Kidney (tissue), 14 donors: ENCODE results near the gene TCL1B. TPM values are rescaled to one million over a fixed set of nuclear protein-coding genes. Genes with fewer than 3 reads are reported as not detected.

Experiments used
- DNase-seq, 5 donors: peaks; one replicate each; pipeline ENCODE4 v3.0.0-alpha.2; 2013 to 2020
- FAIRE-seq: peaks from 2 replicates; lab custom pipeline; 2012; peaks lifted over from hg19 to GRCh38; lab: Jason Lieb, UNC
- H3K27ac ChIP-seq, 2 donors: one replicate each; pipeline ENCODE4 v1.7.0; 2013; ENCODE audit warnings: low read depth in 2 of 2, low read length in 2 of 2, inconsistent platforms in 1 of 2
- H3K27me3 ChIP-seq: one replicate; pipeline ENCODE4 v1.7.1; 2013; ENCODE audit warnings: low read length, inconsistent platforms; ENCODE audit not compliant: control insufficient read depth, insufficient read depth
- H3K36me3 ChIP-seq, 3 donors: one replicate each; pipeline versions ENCODE4 v1.7.0 to v1.7.1; 2013; ENCODE audit warnings: low read length in 3 of 3, control low read depth in 1 of 3, inconsistent platforms in 1 of 3; ENCODE audit not compliant: insufficient read depth in 3 of 3, control insufficient read depth in 2 of 3
- H3K4me1 ChIP-seq, 3 donors: one replicate each; pipeline versions ENCODE4 v1.7.0 to v1.7.1; 2013; ENCODE audit warnings: low read length in 3 of 3, inconsistent platforms in 1 of 3, low read depth in 1 of 3; ENCODE audit not compliant: control insufficient read depth in 2 of 3, insufficient read depth in 2 of 3
- H3K4me3 ChIP-seq, 3 donors: one replicate each; pipeline versions ENCODE4 v1.7.0 to v1.8.1; 2013; ENCODE audit warnings: low read length in 3 of 3, control low read depth in 1 of 3, inconsistent platforms in 1 of 3
- H3K9ac ChIP-seq, 3 donors: one replicate each; pipeline versions ENCODE4 v1.7.0 to v1.7.1; 2013; ENCODE audit warnings: low read length in 3 of 3, control low read depth in 1 of 3, inconsistent platforms in 1 of 3
- H3K9me3 ChIP-seq, 3 donors: one replicate each; pipeline versions ENCODE4 v1.7.0 to v1.7.1; 2013; ENCODE audit warnings: low read length in 3 of 3, control low read depth in 1 of 3, inconsistent platforms in 1 of 3; ENCODE audit not compliant: control insufficient read depth in 2 of 3, insufficient read depth in 1 of 3
- intact Hi-C: fragments of 100-400 bp; cut with DNase I; formaldehyde crosslinking; loops from one replicate; pipeline ENCODE4 v1.11.1; 2022
- polyA plus RNA-seq: library from polyadenylated mRNA; stranded (reverse); fragments of 350-450 nt; fragmentation: Illumina TruSeq; extraction: RNeasy Lipid Tissue Mini Kit (QIAGEN cat#74804); gene quantifications from one replicate; pipeline ENCODE4 v1.2.3, GENCODE V29; 2014; ENCODE audit warnings: low read depth, low replicate concordance; ENCODE audit not compliant: insufficient read depth
- total RNA-seq: library from RNA; stranded (reverse); fragmentation: NEBNext Ultra II Directional; extraction: Animal tissue kit (Norgen Biotek cat#: 25700); gene quantifications from one replicate; pipeline ENCODE4 v1.2.1, GENCODE V29; 2021
- TF ChIP-seq, protein P1 (sequence below): IDR thresholded peaks from 3 replicates; pipeline ENCODE4 v1.5.1; 2012; ENCODE audit warnings: mild to moderate bottlenecking, moderate library complexity, borderline replicate concordance; ENCODE audit not compliant: insufficient read depth; ENCODE audit errors: extremely low read depth
- donor health status: control.
- donor health status: control.
- donor health status: control.
- donor health status: control.
- donor health status: control.
- donor health status: DM: yes; HTN: yes; CAD: no.
- donor health status: Normal renal cell carcinoma (clear cell type).

Gene TCL1B
- total and polyA plus RNA-seq, 2 donors from 2014 or later: not detected

DNA sequence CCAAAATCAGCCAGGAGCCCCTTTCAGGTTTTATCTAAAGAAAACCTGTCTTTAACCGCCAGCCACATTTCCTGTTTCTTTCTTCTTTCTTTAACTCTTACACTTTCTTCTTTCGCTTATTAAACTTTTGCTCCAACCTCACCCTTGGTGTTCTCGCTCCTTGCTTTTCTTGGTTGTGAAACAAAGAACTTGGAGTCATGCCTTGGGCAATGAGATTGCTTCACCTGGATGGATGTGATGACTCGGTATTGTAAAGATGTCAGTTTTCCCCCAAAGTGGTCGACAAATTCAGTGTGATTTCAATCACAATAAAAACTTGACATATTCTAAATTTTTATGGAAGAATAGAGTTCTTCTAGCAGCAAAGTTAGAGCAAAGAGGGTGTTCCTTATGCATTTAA, 43.9 kb downstream of the TCL1B start:
- H3K27ac ChIP-seq: no peak overlapping the region
- H3K27me3 ChIP-seq: no peaks in the 10 kb centered on the region
- H3K4me1 ChIP-seq: no peaks in the 10 kb centered on the region
- H3K9me3 ChIP-seq: no peaks in the 10 kb centered on the region
- FAIRE-seq: no peak
- no peak overlapping the region for H3K4me3 ChIP-seq
- TF ChIP-seq, protein P1, sequence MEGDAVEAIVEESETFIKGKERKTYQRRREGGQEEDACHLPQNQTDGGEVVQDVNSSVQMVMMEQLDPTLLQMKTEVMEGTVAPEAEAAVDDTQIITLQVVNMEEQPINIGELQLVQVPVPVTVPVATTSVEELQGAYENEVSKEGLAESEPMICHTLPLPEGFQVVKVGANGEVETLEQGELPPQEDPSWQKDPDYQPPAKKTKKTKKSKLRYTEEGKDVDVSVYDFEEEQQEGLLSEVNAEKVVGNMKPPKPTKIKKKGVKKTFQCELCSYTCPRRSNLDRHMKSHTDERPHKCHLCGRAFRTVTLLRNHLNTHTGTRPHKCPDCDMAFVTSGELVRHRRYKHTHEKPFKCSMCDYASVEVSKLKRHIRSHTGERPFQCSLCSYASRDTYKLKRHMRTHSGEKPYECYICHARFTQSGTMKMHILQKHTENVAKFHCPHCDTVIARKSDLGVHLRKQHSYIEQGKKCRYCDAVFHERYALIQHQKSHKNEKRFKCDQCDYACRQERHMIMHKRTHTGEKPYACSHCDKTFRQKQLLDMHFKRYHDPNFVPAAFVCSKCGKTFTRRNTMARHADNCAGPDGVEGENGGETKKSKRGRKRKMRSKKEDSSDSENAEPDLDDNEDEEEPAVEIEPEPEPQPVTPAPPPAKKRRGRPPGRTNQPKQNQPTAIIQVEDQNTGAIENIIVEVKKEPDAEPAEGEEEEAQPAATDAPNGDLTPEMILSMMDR: no peak
- DNase-seq: no peak
- intact Hi-C loops: no loop called here
- H3K9ac ChIP-seq: no peak overlapping the region
- no peaks in the 10 kb centered on the region for H3K36me3 ChIP-seq

DNA sequence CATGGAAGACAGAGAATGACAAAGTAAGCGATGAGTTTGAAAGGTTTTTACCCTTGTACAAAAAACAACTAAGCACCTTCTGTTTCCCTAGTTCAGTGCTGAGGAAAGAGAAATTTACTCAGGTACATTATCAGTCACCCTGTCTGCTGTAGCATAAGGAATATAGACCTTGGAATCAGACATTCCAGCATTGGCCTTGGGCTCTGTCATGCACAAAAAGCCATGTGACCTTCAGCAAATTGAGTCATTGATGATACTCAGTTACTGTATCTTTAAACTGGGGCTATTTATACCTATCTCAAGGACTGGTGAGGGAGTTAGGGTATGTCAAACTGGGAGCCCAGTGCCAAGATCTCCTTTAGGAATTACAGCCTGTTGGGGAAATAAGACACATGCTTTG, 47.0 kb downstream of the TCL1B start:
- Histone ChIP-seq H3K27me3 (no peaks in the 10 kb centered on the region), H3K36me3 (no peaks in the 10 kb centered on the region), H3K9me3 (no peaks in the 10 kb centered on the region), H3K4me3 (no peak overlapping the region), H3K9ac (no peak overlapping the region), H3K4me1 (no peaks in the 10 kb centered on the region), H3K27ac (no peak overlapping the region)
- intact Hi-C loops: no loop called here
- FAIRE-seq (no peak), DNase-seq (no peak)
- TF ChIP-seq, protein P1: no peak

DNA sequence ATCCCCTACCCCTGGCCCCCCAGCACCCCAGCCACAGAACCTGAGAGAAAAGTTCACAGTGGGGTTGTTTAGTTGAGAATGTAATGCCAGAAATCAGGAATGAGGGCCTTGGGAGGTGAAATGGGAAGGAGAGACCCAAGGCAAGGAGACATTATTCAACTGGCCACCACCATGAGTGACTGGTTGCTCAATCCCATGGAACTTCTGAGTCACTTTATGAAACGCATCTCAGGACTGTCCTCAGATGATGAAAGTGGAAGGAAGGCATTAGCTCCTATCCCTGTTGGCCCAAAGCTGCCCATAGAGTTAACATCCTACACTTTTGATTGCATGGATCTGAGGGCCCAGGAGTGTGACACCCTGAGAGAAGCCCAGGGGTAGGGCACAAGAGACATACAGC, 53.1 kb downstream of the TCL1B start:
- TF ChIP-seq, protein P1: no peak

DNA sequence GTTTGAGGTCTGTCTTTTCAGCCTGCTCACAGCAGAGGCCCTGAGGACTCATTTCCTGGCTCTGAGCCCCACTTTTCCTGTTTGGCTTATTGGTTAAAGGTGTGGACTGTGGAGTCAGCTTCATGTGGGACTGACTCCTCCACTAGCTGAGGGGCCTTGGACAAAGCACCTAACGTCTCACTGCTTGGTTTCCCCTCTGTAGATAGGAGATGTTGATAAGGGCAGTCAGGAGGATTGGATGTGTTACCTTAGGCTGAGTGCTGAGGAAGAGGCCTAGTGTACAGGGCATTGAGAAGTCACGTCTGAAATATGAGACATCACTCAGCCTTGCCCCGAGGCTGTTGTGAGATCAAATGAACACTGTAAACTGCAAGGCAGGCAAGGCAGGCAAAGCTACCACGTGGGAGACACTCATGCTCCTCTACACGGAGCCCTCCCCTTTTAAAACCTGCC, 54.8 kb downstream of the TCL1B start:
- Histone ChIP-seq H3K27ac (no peak overlapping the region), H3K4me3 (no peak overlapping the region), H3K27me3 (no peaks in the 10 kb centered on the region), H3K9ac (no peak overlapping the region), H3K4me1 (no peaks in the 10 kb centered on the region), H3K9me3 (no peaks in the 10 kb centered on the region), H3K36me3 (no peaks in the 10 kb centered on the region)
- DNase-seq: peak in 4 of 5 donors; percentile 62 to 79 (median 70)
- FAIRE-seq: no peak
- TF ChIP-seq, protein P1: no peak
- intact Hi-C loops: no loop called here

More for the DNA sequence above, 53.1 kb downstream of the TCL1B start:
- H3K4me1 ChIP-seq: no peaks in the 10 kb centered on the region
- H3K27me3 ChIP-seq: no peaks in the 10 kb centered on the region
- intact Hi-C loops: no loop called here
- no peak overlapping the region for H3K4me3 ChIP-seq
- no peak for FAIRE-seq
- no peaks in the 10 kb centered on the region for H3K36me3 ChIP-seq
- no peak overlapping the region for H3K27ac ChIP-seq
- no peak for DNase-seq
- no peak overlapping the region for H3K9ac ChIP-seq
- H3K9me3 ChIP-seq: no peaks in the 10 kb centered on the region
